Subcutaneous adipose tissue (tissue), 4 donors: Measurements from ENCODE around the gene GPR39. TPM values are rescaled to one million over a fixed set of nuclear protein-coding genes. Genes with fewer than 3 reads are reported as not detected.

ENCODE experiments used
- total RNA-seq, 4 donors: library from RNA; depleted of rRNA; stranded (reverse); fragments of >200 nt; gene quantifications; one replicate each; pipeline ENCODE4 v1.1.0, GENCODE V29; 2016
- TF ChIP-seq, protein P1 (sequence below): fragments of 450-650 bp; IDR thresholded peaks from one replicate; pipeline ENCODE4 v1.5.1; 2016; ENCODE audit warnings: low read depth, mild to moderate bottlenecking, control low read depth, antibody characterized with exemption, moderate library complexity

GPR39 gene
- total RNA-seq, 4 donors from 2014 or later: 0.34 to 1.5 (median 0.66) TPM; not detected in 1

DNA sequence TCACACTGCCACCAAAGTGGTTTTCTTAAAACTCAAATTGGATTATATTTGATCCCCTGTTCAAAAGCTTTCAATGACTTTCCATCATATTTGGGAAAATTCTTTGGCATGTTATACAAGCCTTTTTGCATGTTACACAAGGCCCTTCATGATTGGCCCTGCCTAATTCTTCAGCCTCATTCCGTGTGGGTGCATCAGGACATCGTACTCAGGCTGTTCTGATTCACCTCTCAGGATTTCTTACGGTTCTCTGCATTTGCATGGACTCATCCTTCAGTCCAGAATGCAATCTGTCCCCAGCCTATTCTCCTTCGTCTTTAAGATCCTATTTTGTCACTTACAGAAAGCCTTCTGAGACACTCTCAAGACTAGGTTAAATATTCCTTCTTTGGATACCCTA lies 145.6 kb downstream of the GPR39 start:
- TF ChIP-seq, protein P1, sequence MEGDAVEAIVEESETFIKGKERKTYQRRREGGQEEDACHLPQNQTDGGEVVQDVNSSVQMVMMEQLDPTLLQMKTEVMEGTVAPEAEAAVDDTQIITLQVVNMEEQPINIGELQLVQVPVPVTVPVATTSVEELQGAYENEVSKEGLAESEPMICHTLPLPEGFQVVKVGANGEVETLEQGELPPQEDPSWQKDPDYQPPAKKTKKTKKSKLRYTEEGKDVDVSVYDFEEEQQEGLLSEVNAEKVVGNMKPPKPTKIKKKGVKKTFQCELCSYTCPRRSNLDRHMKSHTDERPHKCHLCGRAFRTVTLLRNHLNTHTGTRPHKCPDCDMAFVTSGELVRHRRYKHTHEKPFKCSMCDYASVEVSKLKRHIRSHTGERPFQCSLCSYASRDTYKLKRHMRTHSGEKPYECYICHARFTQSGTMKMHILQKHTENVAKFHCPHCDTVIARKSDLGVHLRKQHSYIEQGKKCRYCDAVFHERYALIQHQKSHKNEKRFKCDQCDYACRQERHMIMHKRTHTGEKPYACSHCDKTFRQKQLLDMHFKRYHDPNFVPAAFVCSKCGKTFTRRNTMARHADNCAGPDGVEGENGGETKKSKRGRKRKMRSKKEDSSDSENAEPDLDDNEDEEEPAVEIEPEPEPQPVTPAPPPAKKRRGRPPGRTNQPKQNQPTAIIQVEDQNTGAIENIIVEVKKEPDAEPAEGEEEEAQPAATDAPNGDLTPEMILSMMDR: no peak

DNA sequence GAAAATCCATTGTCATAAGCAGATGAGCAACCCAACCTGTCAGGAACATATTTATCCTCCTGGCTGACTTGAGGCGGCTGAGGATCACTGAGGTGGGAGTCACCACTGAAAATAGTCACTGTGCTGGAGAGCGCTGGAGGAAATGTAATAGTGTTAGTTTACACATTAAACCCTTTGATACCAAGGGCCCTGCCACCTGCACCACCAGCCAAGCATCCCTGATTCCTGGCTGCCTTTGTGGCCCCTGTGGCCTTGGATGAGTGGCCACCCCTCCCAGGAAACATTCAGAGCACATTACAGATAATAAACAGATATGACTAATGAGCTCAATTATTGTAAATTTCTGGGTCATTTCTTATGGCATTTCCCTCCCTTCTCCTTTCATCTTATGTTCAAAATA lies 147.5 kb downstream of the GPR39 start:
- TF ChIP-seq, protein P1: no peak

DNA sequence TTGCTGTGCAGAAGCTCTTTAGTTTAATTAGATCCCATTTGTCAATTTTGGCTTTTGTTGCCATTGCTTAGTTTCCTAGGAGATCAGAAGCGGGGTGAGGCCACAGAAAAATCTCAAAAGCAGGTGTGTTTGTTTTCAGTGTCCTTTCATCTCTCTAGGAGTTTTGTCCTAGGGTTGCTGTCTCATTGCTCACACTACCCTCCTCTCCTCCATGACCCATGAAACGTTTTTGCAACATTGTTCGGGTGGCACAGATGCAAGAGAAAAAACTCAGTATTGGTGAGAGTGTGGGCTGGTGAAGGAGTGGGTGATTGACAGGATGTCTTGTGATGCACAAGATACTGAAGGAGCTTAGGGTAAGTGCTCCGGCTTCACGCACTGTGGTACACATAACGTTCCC lies 149.8 kb downstream of the GPR39 start:
- TF ChIP-seq, protein P1: no peak

DNA sequence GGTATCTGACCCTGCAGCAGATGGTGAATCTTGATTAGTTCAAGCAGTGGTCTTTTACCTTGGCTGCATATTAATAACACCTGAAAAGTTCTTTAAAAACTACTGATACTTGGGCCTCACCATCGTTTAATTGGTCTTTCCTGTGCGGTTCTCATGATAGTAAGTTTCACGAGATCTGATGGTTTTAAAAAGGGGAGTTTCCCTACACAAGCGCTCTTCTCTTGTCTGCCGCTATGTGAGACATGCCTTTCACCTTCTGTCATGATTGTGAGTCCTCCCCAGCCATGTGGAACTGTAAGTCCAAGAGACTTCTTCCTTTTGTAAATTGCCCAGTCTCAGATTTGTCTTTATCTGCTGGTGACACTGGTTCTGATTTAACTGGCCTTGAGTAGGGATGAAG lies 151.1 kb downstream of the GPR39 start:
- TF ChIP-seq, protein P1: no peak

DNA sequence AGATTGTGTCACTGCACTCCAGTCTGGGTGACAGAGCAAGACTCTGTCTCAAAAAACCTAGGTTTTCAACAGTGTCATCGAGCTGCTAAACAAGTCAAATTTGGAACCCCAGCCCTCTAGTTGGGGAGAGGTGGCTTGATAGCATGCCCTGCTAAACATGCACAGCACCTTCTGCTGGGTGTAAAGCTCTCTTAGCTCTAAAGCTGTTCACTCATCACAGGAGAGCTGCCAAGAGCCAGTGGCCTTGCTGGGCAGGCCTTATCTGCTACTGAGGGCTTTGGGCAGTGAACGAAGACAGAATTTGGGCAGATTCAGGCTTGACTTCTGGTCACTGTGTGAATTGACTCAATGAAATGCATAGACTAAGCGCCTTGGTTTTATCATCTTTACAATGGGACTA lies 152.1 kb downstream of the GPR39 start:
- TF ChIP-seq, protein P1: no peak

DNA sequence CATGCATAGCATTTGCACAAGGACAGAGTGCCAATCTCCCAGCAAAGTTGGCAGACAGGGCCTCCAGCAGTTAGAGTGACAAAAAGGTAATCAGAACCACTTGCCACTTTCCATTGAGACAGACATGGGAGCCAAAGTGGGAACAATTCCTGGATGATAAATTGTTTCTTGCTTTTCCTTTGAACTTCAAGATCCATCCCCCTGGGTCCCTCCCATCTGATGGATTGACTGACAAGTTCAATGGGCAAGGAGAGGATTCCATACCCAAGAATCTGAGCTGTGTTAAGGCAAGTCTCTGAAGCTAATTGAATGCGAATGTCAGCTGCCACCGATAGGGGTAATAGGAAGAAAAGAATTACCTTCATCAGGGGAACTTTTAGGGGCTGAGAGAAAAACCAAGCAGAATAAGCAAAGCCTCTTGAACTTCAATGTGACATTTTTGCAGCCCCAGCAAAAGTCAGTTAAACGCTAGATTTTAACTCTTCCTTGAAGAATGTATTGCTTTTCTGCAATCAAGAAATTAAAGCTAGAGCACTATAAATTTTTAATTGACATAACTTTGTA lies 156.9 kb downstream of the GPR39 start:
- TF ChIP-seq, protein P1: no peak

DNA sequence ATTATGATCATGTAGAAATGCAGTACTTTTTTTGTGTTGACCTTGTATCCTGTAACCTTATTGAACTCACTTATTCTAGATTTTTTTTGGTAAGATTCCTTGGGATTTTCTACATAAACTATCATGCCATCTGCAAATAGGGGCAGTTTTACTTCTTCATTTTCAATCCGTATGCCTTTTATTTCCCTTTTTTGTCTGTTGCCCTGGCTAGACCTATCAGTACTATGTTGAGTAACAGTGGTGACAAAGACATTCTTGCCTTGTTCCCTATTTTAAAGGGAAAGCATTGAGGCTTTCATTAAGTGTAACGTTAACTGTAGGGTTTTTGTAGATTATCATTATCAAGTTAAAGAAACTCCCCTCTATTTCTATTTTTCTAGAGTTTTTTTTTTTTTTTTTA lies 161.1 kb downstream of the GPR39 start:
- TF ChIP-seq, protein P1: no peak

DNA sequence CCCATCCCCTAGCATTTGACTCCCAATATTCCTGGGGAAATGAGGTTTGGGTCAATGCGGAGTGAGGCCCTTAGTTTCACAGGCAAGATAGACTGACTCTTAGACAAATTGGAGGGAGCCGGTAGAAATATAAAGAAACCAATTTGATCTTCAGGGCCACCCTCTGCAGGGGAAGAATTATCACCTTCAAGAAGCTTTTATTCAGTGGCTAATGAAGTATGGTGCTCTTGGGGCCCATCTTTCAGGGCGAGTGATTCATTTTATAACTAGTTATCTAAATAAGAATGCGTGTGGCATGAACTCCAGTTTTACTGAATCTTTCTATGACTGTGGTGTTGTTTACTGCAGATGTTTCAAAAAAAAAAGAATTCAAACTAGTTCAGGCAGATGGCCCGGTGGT lies 165.0 kb downstream of the GPR39 start:
- TF ChIP-seq, protein P1: no peak
